PFSK-1 (cell line): ENCODE data around the gene UTP3.

ENCODE experiments used
- FOXP2 ChIP-seq: optimal IDR thresholded peaks from 2 replicates; pipeline ENCODE3; 2011; ENCODE audit warnings: borderline replicate concordance, control low read depth, inconsistent platforms; ENCODE audit not compliant: insufficient read depth; ENCODE audit errors: extremely low read length, extremely low read depth
- POLR2AphosphoS5 ChIP-seq: IDR thresholded peaks from 2 replicates; pipeline ENCODE4 v1.6.1; 2012; ENCODE audit warnings: low read depth, mild to moderate bottlenecking, control low read depth, low read length, moderate library complexity
- REST ChIP-seq, 2 experiments: IDR thresholded peaks; 2 replicates each; pipeline versions ENCODE4 v1.6.1 to v1.8.0; 2011 to 2012; ENCODE audit warnings: low read depth in 2 of 2, low read length in 2 of 2, control low read depth in 1 of 2, inconsistent platforms in 1 of 2, mild to moderate bottlenecking in 1 of 2, moderate library complexity in 1 of 2; ENCODE audit not compliant: insufficient read depth in 1 of 2
- SIN3A ChIP-seq: IDR thresholded peaks from 2 replicates; pipeline ENCODE4 v1.6.1; 2012; ENCODE audit warnings: mild to moderate bottlenecking, low read length, moderate library complexity, borderline replicate concordance; ENCODE audit not compliant: insufficient read depth
- TAF1 ChIP-seq: IDR thresholded peaks from 2 replicates; pipeline ENCODE4 v1.6.1; 2012; ENCODE audit warnings: low read length, control low read depth, borderline replicate concordance; ENCODE audit not compliant: insufficient read depth

UTP3 gene

GRCh38 chr4:70657326-70657725, 31.0 kb upstream of the UTP3 start:
- TF ChIP-seq TAF1, result no peak
- no peak for TF ChIP-seq SIN3A
- no peak for TF ChIP-seq POLR2AphosphoS5
- no peak for TF ChIP-seq FOXP2
- TF ChIP-seq REST (IDR thresholded peaks at IDR 0.05; ENCODE audit: insufficient read depth in 1 of 2, low read depth in 2 of 2, low read length in 2 of 2), result no peak

GRCh38 chr4:70658418-70658817, 29.9 kb upstream of the UTP3 start:
- TF ChIP-seq SIN3A (no peak), FOXP2 (no peak), POLR2AphosphoS5 (no peak), TAF1 (no peak), REST (IDR thresholded peaks at IDR 0.05; ENCODE audit: insufficient read depth in 1 of 2, low read depth in 2 of 2, low read length in 2 of 2) (no peak)

- TF ChIP-seq FOXP2 (no peak), SIN3A (no peak), TAF1 (no peak), REST (IDR thresholded peaks at IDR 0.05; ENCODE audit: insufficient read depth in 1 of 2, low read depth in 2 of 2, low read length in 2 of 2) (no peak), POLR2AphosphoS5 (no peak)
Measured at GRCh38 chr4:70660106-70660505, 28.2 kb upstream of the UTP3 start.

GRCh38 chr4:70666369-70666768, 22.0 kb upstream of the UTP3 start, which contains the start of gene JCHAIN:
JCHAIN (minus strand) TSS chr4:70666508; CDS start chr4:70666490, 18 bp downstream.
- TF ChIP-seq POLR2AphosphoS5, result no peak
- TF ChIP-seq REST (IDR thresholded peaks at IDR 0.05; ENCODE audit: insufficient read depth in 1 of 2, low read depth in 2 of 2, low read length in 2 of 2), result no peak
- no peak for TF ChIP-seq FOXP2
- no peak for TF ChIP-seq TAF1

GRCh38 chr4:70667740-70668535, 20.4 kb upstream of the UTP3 start:
- no peak for TF ChIP-seq REST (IDR thresholded peaks at IDR 0.05; ENCODE audit: insufficient read depth in 1 of 2, low read depth in 2 of 2, low read length in 2 of 2)
- no peak for TF ChIP-seq POLR2AphosphoS5
- TF ChIP-seq SIN3A, result no peak
- TF ChIP-seq FOXP2, result no peak
- TF ChIP-seq TAF1, result no peak
